Gastroesophageal sphincter (tissue), 4 donors: ENCODE measurements around the gene PXMP2. TPM values are rescaled to one million over a fixed set of nuclear protein-coding genes. Genes with fewer than 3 reads are reported as not detected.

Experiments used
- ATAC-seq: fragments of 150-250 bp; one replicate; pipeline ENCODE4 v1.9.1; 2016; ENCODE audit warnings: mild to moderate bottlenecking, moderate library complexity
- H3K27ac ChIP-seq, 4 donors: fragments of 200-600 bp; sonication (generic) in 3 of 4; 1 replicate in 3 of 4; 2 replicates in 1 of 4; pipeline ENCODE4 v1.5.1; 2016 to 2019
- H3K27me3 ChIP-seq: fragments of 200-600 bp; sonication (generic); one replicate; pipeline ENCODE4 v1.5.1; 2019
- H3K36me3 ChIP-seq, 2 donors: fragments of 200-600 bp; sonication (generic); one replicate each; pipeline ENCODE4 v1.5.1; 2019; ENCODE audit warnings: control low read depth in 1 of 2
- H3K4me1 ChIP-seq, 3 donors: fragments of 200-600 bp; sonication (generic); 1 replicate in 2 of 3; 2 replicates in 1 of 3; pipeline ENCODE4 v1.5.1; 2016 to 2019; ENCODE audit warnings: control low read depth in 2 of 3
- H3K4me3 ChIP-seq, 2 donors: fragments of 200-600 bp; sonication (generic); one replicate each; pipeline ENCODE4 v1.5.1; 2019; ENCODE audit warnings: mild to moderate bottlenecking in 1 of 2, moderate library complexity in 1 of 2
- H3K9me3 ChIP-seq, 3 donors: fragments of 200-600 bp; sonication (generic); one replicate each; pipeline ENCODE4 v1.5.1; 2017 to 2019; ENCODE audit warnings: control low read depth in 2 of 3
- EP300 ChIP-seq: sonication (generic); formaldehyde crosslinking; IDR thresholded peaks from one replicate; pipeline ENCODE4 v1.6.1; 2017; ENCODE audit warnings: antibody characterized with exemption, mild to moderate bottlenecking
- POLR2A ChIP-seq, 2 donors: fragments of 450-650 bp; IDR thresholded peaks; one replicate each; pipeline ENCODE4 v1.6.1; 2017; ENCODE audit warnings: antibody characterized with exemption in 2 of 2, mild to moderate bottlenecking in 2 of 2, moderate library complexity in 1 of 2
- POLR2AphosphoS5 ChIP-seq: sonication (generic); formaldehyde crosslinking; IDR thresholded peaks from one replicate; pipeline ENCODE4 v1.6.1; 2017; ENCODE audit warnings: antibody characterized with exemption
- whole genome bisulfite sequencing, 2 donors: methylation state at CpG; one replicate each; pipeline ENCODE4 v1.1.5; 2018; ENCODE audit warnings: low coverage in 1 of 2; 5-methylcytosine and 5-hydroxymethylcytosine counted together
- total RNA-seq, 4 donors: library from RNA; depleted of rRNA; stranded (reverse); fragments of >200 nt; gene quantifications; one replicate each; pipeline ENCODE4 v1.1.0, GENCODE V29; 2016
- TF ChIP-seq, protein P1 (sequence below), 4 experiments: fragments of 200-600 bp in 2 of 4; fragments of 450-650 bp in 2 of 4; sonication (generic) in 1 of 4; IDR thresholded peaks; one replicate each; pipeline ENCODE4 v1.5.1; 2017 to 2019; ENCODE audit warnings: antibody characterized with exemption in 4 of 4, mild to moderate bottlenecking in 2 of 4, moderate library complexity in 2 of 4

PXMP2 gene
- total RNA-seq, 4 donors from 2014 or later: 31.9 to 68.8 (median 55.4) TPM

DNA sequence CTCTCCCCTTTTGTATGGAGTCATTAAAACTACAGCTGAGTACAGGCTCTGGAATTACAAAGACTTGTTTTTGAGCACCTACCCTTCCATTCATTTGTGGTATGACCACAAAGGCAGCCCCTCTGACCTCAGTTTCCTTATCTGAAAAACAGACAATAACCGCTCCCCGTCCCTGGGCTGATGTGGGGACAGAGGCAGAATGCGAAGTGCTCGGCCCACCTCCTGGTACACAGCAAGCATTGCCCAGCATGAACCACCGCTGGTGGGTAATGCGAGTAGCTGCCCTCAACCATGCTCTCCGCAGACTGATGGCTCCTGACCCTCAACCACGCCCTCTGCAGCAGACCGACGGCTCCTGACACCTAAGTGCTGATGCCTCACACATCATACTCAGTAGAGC is 46.5 kb upstream of the PXMP2 start:
- Histone ChIP-seq H3K27ac (no peak overlapping the region), H3K9me3 (no peaks in the 10 kb centered on the region), H3K36me3 (peaks cover 0 to 88% of the 10 kb centered on the region in 2 donors), H3K27me3 (no peaks in the 10 kb centered on the region), H3K4me1 (peaks cover 0 to 2% (median 0%) of the 10 kb centered on the region in 3 donors), H3K4me3 (no peak overlapping the region)
- no peak for TF ChIP-seq POLR2AphosphoS5
- TF ChIP-seq, protein P1, sequence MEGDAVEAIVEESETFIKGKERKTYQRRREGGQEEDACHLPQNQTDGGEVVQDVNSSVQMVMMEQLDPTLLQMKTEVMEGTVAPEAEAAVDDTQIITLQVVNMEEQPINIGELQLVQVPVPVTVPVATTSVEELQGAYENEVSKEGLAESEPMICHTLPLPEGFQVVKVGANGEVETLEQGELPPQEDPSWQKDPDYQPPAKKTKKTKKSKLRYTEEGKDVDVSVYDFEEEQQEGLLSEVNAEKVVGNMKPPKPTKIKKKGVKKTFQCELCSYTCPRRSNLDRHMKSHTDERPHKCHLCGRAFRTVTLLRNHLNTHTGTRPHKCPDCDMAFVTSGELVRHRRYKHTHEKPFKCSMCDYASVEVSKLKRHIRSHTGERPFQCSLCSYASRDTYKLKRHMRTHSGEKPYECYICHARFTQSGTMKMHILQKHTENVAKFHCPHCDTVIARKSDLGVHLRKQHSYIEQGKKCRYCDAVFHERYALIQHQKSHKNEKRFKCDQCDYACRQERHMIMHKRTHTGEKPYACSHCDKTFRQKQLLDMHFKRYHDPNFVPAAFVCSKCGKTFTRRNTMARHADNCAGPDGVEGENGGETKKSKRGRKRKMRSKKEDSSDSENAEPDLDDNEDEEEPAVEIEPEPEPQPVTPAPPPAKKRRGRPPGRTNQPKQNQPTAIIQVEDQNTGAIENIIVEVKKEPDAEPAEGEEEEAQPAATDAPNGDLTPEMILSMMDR (IDR thresholded peaks at IDR 0.05): no peak
- no peak for TF ChIP-seq EP300
- no peak for TF ChIP-seq POLR2A (IDR thresholded peaks at IDR 0.05)
- 86% methylated on average over 6 of the region's 10 CpGs; no CpG with 5 or more reads in 1 of the 2 donors for WGBS, 2 donors
- ATAC-seq: no peak

DNA sequence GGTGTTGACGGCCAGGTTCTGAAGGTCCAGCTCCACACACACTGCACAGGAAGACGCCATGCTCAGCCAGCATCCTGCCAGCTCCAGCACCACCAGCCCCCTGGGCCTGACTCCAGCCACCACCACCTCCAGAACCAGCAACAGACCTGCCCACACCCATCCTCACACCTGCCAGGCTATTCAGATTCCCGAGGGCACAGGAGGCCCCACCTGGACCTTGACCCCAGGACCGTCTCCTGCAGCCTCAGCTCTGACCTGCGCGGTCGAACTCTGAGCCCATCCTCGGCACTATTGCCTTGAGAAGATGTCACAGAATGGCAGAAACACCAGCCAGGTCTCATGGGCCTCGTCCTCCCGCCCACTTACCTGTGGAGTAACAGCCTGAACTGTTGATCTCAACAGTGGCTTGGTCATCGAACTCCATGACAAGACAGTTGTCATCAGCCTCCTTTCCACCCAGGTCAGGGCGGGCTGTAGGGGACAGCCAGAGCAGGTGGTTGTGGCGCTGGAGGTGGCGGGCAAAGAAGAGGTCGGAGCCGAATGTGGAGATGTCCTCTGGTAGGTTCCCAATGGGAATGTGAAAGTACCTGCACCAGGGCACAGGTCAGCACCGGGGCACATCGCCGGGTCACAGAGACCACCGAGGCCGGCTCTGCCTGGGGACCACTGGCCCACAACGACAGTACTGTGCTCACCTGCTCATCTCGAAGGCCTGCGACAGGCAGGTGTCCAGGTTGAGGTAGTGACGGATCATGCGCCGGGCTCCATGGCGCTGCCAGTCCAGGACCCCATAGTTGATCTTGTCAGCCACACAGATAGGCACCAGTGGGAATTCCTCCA is 45.4 kb upstream of the PXMP2 start:
- no peak for ATAC-seq
- TF ChIP-seq POLR2A (IDR thresholded peaks at IDR 0.05) (no peak), EP300 (no peak), POLR2AphosphoS5 (no peak)
- TF ChIP-seq, protein P1 (IDR thresholded peaks at IDR 0.05): no peak
- Histone ChIP-seq H3K9me3 (no peaks in the 10 kb centered on the region), H3K36me3 (peaks cover 0 to 88% of the 10 kb centered on the region in 2 donors), H3K4me3 (no peak overlapping the region), H3K4me1 (peaks cover 0 to 2% (median 0%) of the 10 kb centered on the region in 3 donors), H3K27ac (no peak overlapping the region), H3K27me3 (no peaks in the 10 kb centered on the region)
- 97% methylated on average over 5 of the region's 28 CpGs; no CpG with 5 or more reads in 1 of the 2 donors for WGBS, 2 donors

DNA sequence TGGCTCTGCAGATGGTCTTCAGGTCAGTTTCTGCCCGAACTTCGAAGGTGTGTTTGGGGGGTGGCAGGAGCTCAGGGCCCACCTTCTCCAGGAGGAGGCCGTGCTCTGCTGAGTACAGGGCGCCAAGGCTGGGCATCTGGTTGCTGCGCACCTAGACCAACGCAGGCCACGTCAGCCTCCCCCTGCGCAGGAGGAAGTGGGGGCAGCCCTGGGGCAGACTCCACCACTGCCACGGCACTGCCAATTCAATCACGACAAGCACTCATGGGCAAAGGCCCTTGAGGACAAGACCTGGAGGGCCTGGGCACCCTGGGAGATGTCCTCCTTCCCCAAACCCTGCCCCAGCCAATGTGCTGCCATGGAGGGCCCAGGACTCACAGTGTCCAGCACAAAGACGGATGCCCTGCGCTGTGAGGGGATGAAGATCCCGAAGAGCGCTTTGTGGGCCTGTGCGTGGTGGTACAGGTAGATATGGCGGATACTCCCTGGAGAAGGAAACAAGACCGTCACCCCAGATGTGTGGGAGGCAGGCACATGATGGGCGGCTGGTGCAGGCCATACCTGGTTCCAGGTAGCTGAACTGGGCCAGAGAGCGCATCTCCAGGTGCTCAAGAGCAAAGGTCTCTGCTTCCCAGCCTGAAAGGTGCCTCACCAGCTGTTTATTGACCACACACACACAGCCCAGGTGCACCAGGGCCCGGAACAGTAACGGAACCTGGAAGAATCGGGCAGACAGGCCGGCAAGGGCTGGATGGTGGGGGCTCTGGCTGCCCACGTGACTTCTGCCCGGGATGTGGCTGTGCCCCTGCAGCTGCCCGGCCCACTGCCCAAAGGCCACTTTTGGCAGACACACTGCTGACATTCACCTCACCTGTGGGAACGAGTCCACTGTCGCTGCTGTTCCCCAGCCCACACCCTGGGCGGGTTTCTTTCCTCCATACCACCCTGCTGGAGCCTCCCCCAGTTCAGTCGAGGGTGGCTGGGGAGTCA is 44.2 kb upstream of the PXMP2 start:
- H3K36me3 ChIP-seq: peaks cover 0 to 88% of the 10 kb centered on the region in 2 donors
- 94 to 100% methylated on average over 1 to 9 of the region's 30 CpGs for WGBS, 2 donors

DNA sequence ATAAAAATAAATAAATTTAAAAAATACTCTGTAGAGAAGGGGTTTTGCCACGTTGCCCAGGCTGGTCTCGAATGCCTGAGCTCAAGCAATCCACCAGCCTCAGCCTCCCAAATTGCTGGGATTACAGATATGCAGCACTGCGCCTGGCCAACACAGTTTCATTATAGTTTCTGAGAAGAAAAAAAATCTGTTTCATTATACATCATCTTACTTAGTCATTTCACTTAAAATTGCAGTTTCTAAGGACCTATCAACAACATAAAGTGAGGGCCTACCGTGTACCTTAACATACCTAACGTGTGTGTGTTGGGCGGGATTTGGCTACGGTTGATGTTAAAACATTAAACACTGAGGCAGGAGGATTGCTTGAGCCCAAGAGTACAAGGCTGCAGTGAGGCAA is 40.5 kb upstream of the PXMP2 start:
- H3K4me3 ChIP-seq: no peak overlapping the region
- no peaks in the 10 kb centered on the region for H3K27me3 ChIP-seq
- no peak overlapping the region for H3K27ac ChIP-seq
- ATAC-seq: no peak
- H3K9me3 ChIP-seq: no peaks in the 10 kb centered on the region
- TF ChIP-seq, protein P1 (IDR thresholded peaks at IDR 0.05): no peak
- TF ChIP-seq EP300 (no peak), POLR2AphosphoS5 (no peak)
- 90 to 91% methylated on average over 6 to 7 of the region's 7 CpGs for WGBS, 2 donors
- peaks cover 0 to 86% of the 10 kb centered on the region in 2 donors for H3K36me3 ChIP-seq
- no peaks in the 10 kb centered on the region for H3K4me1 ChIP-seq

More for the DNA sequence above, 44.2 kb upstream of the PXMP2 start:
- no peaks in the 10 kb centered on the region for H3K9me3 ChIP-seq
- H3K27ac ChIP-seq: no peak overlapping the region
- H3K4me1 ChIP-seq: peaks cover 0 to 2% (median 0%) of the 10 kb centered on the region in 3 donors
- TF ChIP-seq EP300: no peak
- TF ChIP-seq, protein P1 (IDR thresholded peaks at IDR 0.05): no peak
- TF ChIP-seq POLR2A (IDR thresholded peaks at IDR 0.05): no peak
- TF ChIP-seq POLR2AphosphoS5: no peak
- no peaks in the 10 kb centered on the region for H3K27me3 ChIP-seq
- ATAC-seq: no peak
- H3K4me3 ChIP-seq: no peak overlapping the region
